ENCODE data around the gene CA10.

- TF ChIP-seq CTCF (optimal IDR thresholded peaks at IDR 0.05 in 1 of 3, IDR thresholded peaks at IDR 0.05 in 1 of 3, conservative IDR thresholded peaks at IDR 0.05 in 1 of 3; ENCODE audit: extremely low read depth in 1 of 3, insufficient read depth in 2 of 3, low read length in 3 of 3) (no peak), EZH2 (IDR thresholded peaks at IDR 0.05; ENCODE audit: low read length) (no peak)
Observed at GRCh38 chr17:52027620-52028295, 130.8 kb downstream of the CA10 start.

All from keratinocyte (primary cell).